KMS-11 (cell line): ENCODE measurements around the gene NUP188.

Source experiments
- H2AFZ ChIP-seq: fragments of 200-600 bp; sonication (generic); 2 replicates; pipeline ENCODE4 v1.6.1; 2016; ENCODE audit warnings: antibody characterized with exemption, mixed run types, low read depth
- H3K27ac ChIP-seq: fragments of 200-600 bp; sonication (generic); 2 replicates; pipeline ENCODE4 v1.6.1; 2016; ENCODE audit warnings: mild to moderate bottlenecking, mixed run types
- H3K27me3 ChIP-seq: fragments of 200-600 bp; sonication (generic); 2 replicates; pipeline ENCODE4 v1.6.1; 2017; ENCODE audit warnings: mild to moderate bottlenecking, low read depth, mixed run types, moderate library complexity; ENCODE audit not compliant: insufficient read depth
- H3K36me3 ChIP-seq: fragments of 200-600 bp; sonication (generic); 2 replicates; pipeline ENCODE4 v1.6.1; 2017; ENCODE audit warnings: mild to moderate bottlenecking, mixed run types; ENCODE audit not compliant: insufficient read depth
- H3K4me1 ChIP-seq: fragments of 200-600 bp; sonication (generic); 2 replicates; pipeline ENCODE4 v1.6.1; 2016; ENCODE audit warnings: mild to moderate bottlenecking, low read depth, mixed run types; ENCODE audit not compliant: poor library complexity, severe bottlenecking
- H3K4me2 ChIP-seq: fragments of 200-600 bp; sonication (generic); 2 replicates; pipeline ENCODE4 v1.7.0; 2016; ENCODE audit warnings: mild to moderate bottlenecking, mixed run types
- H3K4me3 ChIP-seq: fragments of 200-600 bp; sonication (generic); IDR thresholded peaks from 2 replicates; pipeline ENCODE4 v1.6.1; 2017; ENCODE audit warnings: low read depth, low read length, mixed read lengths; ENCODE audit not compliant: insufficient read depth
- H3K79me2 ChIP-seq: fragments of 200-600 bp; sonication (generic); 2 replicates; pipeline ENCODE4 v1.6.1; 2016; ENCODE audit warnings: low read depth, mixed run types; ENCODE audit not compliant: insufficient read depth
- H3K9ac ChIP-seq: fragments of 200-600 bp; sonication (generic); 2 replicates; pipeline ENCODE4 v1.6.1; 2016; ENCODE audit warnings: mild to moderate bottlenecking, mixed run types
- H4K20me1 ChIP-seq: fragments of 200-600 bp; sonication (generic); 2 replicates; pipeline ENCODE4 v1.6.1; 2016; ENCODE audit warnings: mild to moderate bottlenecking, mixed run types; ENCODE audit not compliant: insufficient read depth
- CTCF ChIP-seq: fragments of 200-600 bp; sonication (generic); conservative IDR thresholded peaks from 2 replicates; pipeline ENCODE4 v1.6.1; 2017; ENCODE audit warnings: low read depth, mild to moderate bottlenecking, antibody characterized with exemption, low read length, moderate library complexity, mixed read lengths

Gene NUP188

GRCh38 chr9:128909859-128910258 is 37.6 kb upstream of the NUP188 start:
- Histone ChIP-seq H3K4me1 (no peaks in the 10 kb centered on the region), H3K4me2 (no peak overlapping the region), H3K27me3 (no peaks in the 10 kb centered on the region), H4K20me1 (no peaks in the 10 kb centered on the region), H3K4me3 (no peak overlapping the region), H3K79me2 (no peaks in the 10 kb centered on the region), H3K27ac (no peak overlapping the region), H3K36me3 (peaks cover 6% of the 10 kb centered on the region; the same call in 1 of the 2 replicates), H2AFZ (no peak overlapping the region), H3K9ac (no peak overlapping the region)
- no peak for TF ChIP-seq CTCF

- Histone ChIP-seq H2AFZ (no peak overlapping the region), H3K9ac (no peak overlapping the region), H3K4me2 (no peak overlapping the region), H3K4me3 (no peak overlapping the region), H3K27ac (no peak overlapping the region), H3K79me2 (no peaks in the 10 kb centered on the region), H3K36me3 (peaks cover 6% of the 10 kb centered on the region; the same call in 1 of the 2 replicates), H3K27me3 (no peaks in the 10 kb centered on the region), H3K4me1 (no peaks in the 10 kb centered on the region), H4K20me1 (no peaks in the 10 kb centered on the region)
- TF ChIP-seq CTCF = no peak
These were observed 36.6 kb upstream of the NUP188 start for GRCh38 chr9:128910906-128911305.

- Histone ChIP-seq H3K4me2 (no peak overlapping the region), H4K20me1 (no peaks in the 10 kb centered on the region), H3K4me1 (no peaks in the 10 kb centered on the region), H3K36me3 (peaks cover 6% of the 10 kb centered on the region; the same call in 1 of the 2 replicates), H3K79me2 (no peaks in the 10 kb centered on the region), H3K27ac (no peak overlapping the region), H2AFZ (no peak overlapping the region), H3K27me3 (no peaks in the 10 kb centered on the region), H3K4me3 (no peak overlapping the region), H3K9ac (no peak overlapping the region)
- no peak for TF ChIP-seq CTCF
These were observed 35.9 kb upstream of the NUP188 start for GRCh38 chr9:128911529-128912035.

GRCh38 chr9:128912270-128912853 is 35.1 kb upstream of the NUP188 start:
- no peak overlapping the region for H3K4me2 ChIP-seq

More at GRCh38 chr9:128912270-128912853, 35.1 kb upstream of the NUP188 start:
- H3K79me2 ChIP-seq = no peaks in the 10 kb centered on the region
- no peak overlapping the region for H2AFZ ChIP-seq
- no peak overlapping the region for H3K4me3 ChIP-seq
- no peaks in the 10 kb centered on the region for H4K20me1 ChIP-seq
- no peak overlapping the region for H3K27ac ChIP-seq
- no peaks in the 10 kb centered on the region for H3K4me1 ChIP-seq
- no peaks in the 10 kb centered on the region for H3K27me3 ChIP-seq
- no peak overlapping the region for H3K9ac ChIP-seq
- no peak for TF ChIP-seq CTCF
- peaks cover 6% of the 10 kb centered on the region; the same call in 1 of the 2 replicates for H3K36me3 ChIP-seq
